HG03175 (cell line): ENCODE results near the gene BBS9.
"Not testable (repeated sequence)": the region's sequence is repeated elsewhere in the genome, so short reads cannot be mapped to it uniquely, and the experiment has no call there.

ENCODE experiments used
- ATAC-seq: cut with Tn5 transposase; IDR thresholded peaks from one replicate; pipeline ENCODE4 v1.9.1; 2021; ENCODE audit warnings: mild to moderate bottlenecking, moderate library complexity; ENCODE audit not compliant: unreplicated experiment

Gene BBS9

DNA sequence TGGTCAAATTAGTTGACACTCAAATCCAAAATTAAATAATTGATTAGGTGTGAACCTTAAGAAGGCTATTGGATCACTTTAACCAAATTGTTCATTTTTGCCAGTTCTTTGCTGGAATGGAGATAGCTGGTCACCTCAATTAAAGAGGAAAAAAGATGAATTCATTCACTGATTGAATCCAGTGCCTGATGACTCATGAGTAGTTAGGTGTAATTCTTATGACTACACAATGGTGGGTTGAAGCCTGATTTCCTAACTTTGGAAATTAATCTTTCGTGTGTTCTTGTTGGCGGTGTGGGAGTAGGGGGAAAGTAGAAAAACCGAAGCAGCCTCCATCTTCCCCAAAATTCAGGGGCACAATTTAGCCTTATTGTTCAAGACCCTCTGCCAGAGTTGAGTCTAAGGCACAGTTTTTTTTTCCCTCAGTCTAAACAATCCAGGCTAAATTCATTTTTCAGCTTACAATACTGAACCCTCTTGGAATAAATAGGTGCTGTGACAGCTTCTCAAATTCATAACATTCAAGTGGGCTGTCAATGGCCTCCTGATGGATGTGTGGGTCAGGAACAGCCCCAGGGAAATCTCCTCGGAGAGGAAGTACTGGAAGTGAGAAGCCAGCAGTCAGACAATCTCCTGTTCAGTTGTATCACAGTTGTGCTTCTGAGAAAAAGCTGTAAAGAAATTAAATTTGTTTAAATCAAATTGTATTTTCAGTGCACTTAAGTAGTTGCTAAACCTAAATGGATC, 356.6 kb downstream of the BBS9 start:
- ATAC-seq = no peak

DNA sequence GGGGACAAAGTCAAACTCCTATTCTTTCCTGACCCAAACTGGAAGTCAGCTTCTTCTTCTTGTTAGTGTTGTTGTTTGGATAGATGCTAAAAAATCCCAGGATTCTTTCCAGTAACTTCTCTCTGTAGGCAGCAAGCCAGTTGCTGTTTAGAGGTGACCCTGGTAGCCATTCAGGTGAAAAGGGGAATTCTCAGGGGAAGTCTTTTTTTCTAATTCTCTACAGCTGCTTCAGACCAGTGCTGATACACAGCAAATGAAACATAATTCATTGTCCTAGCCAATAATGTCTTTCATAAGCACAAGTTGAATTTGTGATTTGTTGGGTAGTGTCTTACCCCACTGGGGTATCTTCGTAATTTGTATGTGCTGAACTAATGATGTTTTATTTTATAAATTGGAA, 357.3 kb downstream of the BBS9 start:
- ATAC-seq = no peak

DNA sequence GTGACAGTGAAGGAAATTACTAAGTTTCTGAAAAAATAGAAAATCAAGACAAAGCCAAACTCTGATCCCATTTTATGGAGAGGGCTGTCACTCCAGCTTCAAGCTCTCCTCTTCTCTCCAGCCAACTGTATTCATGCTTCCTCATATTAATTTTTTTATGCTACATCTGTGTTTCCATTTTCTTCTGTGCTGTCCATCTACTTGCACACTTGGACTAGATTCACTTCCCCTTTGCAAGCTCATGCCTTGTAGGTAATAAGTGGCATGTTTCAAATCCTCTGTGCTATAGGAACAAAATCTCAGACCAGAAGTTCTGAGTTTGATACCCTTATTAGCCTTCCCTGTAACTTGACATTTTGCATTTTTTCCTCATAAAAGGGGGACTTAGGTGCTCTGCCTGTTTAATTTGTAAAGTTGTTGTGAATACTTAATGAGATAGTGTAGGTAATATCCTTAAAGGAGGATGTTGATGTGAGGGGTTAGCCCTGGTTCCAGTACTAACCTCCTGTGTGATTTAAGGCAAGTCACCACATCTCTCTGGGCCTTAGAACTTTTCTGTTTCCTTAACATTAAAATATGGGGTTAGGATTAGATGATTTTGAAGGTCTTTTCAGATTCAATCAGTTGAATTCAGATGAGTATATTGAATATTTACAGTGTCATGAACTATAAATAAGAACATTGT, 358.8 kb downstream of the BBS9 start:
- ATAC-seq = peak; percentile 72

DNA sequence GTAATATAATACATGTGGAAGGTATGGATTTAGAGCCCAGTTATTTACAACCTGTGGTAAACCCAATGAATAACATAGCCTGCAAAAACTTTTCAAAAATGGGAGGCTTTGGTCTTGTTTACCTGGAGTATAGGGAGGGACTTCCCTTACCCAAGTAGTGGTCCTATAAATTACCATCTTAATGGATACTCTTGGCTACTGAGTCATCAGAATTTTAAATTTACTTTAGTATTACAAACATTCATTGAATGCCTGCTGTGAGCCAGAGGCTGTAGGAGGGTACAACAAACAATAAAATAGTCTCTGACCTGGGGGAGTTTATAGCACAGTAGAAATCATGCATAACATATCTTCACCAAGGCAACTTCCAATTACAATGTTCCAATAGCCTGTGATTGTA, 365.1 kb downstream of the BBS9 start:
- ATAC-seq = no peak

DNA sequence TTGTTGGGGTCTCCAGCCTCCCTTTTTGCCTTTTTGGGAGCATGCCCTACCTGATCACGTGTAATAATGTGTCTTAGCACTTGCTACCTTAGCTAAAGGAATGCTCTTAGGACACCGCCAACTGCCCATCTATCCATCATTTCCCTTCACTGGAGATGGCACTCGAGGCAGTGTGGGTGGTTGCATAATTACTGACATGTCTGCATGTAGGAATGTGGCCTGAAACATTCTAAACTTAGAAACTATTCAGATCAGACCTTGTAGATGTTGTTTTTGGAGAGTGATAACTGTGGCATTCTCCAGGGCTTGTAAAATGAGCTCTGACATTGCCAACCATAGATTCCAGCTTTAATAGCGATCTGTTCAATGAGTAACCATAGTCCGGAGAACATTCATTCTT, 365.8 kb downstream of the BBS9 start:
- ATAC-seq = no peak

DNA sequence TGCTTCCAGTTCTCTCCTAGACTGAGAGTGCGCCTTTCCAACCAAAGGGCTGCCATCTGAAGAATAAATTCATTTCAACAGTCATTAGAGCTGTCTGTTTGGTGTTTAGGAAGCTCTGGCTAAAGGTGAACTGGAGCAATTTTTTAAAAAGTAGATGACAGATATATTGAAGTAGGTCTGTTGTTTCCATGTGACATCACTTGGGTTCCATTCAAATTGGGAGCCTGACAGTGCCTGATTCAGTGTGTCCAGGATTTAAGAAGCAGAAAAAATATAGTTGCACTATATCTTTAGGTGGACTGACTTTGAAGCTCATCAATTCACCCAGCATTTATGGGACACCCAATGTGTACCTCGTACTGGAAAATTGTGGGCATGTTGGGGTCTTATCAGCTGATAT, 367.7 kb downstream of the BBS9 start:
- no peak for ATAC-seq

DNA sequence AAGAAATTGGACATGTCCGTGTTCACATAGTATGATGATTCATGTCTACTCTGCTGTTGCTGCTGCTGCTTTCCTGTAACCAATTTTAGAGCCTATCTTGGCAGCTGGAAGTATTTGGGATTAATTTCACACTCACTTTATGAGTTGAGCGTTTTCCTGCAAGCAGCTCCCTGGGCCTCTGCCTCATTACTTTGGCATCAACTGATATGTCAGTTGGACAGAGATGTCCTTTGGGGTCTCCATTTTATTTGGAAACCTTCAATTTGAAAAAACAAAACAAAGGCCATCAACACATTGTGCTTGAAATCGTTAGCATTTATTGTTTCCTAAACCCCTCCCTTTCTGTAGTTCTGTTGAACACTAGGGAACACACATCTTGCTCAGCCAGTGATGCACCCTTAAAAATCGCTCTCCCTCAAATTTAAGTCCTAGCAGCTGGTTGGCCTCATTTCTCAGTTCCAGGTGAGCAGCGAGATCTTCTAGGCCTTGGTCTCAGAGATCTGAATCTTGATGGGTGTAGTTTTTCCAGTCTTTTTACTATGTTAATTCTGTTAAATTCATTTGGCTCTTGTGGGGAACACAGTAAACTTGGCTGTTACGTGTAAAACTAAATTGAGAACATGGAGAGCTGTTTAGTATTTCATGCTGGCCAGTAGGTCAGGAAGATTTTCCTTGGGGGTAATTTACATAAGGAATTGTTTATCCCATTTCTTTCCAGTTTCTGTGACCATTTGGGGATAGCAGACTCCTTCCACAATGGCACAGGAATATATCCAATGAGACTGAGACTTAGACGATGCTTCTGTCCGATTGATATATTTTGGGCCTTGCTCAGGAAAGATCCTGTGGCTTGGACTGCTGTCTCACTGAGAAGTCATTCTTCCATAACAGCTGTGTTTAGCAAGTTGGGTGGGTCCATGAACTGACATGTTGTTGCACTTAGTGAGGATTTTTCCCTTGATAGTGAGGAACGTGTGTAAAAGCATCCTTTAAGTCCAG, 371.6 kb downstream of the BBS9 start:
- ATAC-seq = no peak

DNA sequence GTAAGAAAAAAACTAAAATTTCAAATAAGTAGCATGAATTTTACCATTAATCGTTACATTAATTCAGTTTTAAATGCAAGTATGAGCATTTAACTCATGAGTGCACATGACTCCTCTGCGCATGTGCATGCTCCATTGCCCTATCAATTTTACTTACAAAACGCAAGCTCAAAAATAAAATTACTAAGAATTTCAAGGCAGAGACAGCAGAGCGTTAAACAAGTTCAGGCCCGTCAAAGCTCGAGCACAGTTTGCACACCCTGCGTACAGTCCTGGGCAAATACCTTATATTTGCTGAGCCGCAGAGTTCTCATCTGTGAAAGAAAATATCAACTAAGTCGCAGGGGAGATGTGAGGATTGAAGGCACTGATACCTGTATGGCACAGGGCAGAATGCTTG, 373.6 kb downstream of the BBS9 start:
- no peak for ATAC-seq

DNA sequence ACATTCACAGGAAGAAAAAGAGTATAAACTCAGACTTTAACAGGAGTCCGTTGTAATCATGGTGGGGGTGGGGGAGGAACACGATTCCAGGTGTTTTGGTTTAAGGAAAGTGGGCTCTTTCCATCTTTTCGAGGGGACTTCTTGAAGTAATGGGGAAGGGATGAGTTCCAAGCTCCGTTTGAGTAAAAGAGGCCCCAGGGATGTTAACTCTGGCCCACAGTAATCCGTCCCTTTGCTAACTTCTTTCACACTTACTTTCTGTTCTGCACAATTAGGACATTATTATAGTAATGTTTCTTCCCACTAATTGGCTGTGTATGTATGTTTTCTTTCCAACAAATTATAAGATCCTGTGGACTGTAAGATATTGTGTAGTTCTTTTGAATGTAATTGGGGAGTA, 374.4 kb downstream of the BBS9 start:
- no peak for ATAC-seq

DNA sequence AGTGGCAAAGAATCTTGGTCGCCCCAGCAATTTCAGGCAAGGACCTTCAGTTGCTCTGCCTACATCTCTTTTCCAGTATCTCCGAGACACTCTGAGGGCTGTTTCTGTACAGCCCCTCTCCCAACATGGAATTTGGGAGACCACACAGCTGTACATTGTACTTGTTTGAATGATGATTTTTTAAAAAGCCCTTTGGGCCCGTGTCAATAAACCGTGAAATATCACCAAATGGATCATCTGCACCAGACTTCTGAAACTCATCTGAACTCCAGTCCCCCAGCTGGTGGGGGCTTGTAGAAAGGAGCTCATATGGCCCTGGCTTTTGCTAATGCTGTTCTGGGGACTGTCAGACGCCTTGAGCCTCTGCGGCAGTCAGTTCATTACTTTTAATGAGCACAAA, 374.9 kb downstream of the BBS9 start:
- ATAC-seq = no peak

DNA sequence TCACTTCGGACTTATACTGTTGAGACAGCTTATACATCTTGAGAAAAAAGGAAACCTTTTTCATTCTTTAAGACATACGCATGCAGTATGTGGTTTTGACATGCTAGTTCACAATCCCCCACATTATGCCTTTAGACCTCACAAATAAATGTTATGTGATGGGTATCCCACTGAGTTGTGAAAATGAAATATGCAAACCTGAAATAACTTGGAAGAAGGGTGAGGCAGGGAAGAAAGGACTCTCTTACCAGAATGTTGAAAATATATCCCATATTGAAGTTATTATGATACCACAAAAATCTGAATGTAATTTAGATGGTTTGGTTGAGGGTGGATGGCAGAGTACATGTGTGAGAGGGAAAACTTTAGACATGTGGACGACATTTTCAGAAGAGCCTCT, 379.8 kb downstream of the BBS9 start:
- ATAC-seq = no peak

DNA sequence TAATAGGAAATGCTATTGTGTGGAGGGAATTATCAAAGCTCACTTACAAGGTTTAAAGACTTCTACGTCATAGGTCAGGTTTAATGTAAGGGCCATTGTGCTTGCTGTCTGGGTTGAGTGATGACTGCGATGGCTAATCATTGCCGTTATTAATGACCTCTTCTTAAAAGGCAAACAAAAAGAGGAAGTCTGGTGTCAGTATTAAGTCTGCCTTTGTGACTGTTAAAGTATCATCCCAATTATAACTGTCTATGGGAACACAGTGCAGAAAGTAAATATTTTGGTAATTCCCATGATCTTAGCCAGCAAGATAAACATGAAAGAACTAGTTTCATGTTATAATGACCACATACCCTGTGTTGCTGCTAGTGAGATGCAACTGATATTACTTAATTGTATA, 382.4 kb downstream of the BBS9 start:
- no peak for ATAC-seq

DNA sequence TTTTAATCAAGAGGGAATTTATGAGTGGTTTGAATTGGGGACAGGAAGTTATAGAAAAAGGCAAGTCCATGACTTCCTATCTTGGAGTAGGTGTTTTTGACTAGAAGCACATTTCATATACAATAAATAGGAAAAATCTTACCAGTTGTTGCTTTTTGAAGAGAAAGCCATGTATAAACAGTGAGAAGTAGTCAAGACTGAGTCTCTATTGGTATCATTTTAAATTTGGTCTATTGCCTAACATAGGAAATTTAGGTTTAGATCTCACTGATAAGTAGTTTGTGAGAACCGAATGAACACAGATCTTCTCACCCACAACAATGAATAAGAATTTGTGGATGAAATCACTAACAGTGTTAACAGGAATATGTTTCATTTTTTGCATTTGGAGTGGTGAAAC, 387.2 kb downstream of the BBS9 start:
- ATAC-seq = no peak

DNA sequence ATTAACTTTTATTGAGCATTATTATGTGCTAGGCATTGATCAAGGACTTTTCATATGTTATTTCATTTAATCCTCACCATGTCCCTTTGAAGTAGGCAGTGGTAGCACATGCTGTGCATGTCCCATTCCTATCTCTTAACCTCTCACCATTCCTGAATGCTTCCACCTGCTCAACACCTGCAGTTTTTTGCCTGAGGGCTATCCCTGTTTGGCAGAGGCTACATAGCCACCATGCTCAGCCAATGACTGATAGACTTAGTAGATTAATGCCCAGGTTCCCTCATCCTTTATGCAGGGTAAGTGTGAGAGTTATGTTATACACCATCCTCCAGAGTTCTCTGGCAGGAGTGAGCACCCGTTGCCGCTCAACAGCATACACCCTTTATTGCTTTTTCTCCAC, 387.8 kb downstream of the BBS9 start:
- ATAC-seq = no peak

DNA sequence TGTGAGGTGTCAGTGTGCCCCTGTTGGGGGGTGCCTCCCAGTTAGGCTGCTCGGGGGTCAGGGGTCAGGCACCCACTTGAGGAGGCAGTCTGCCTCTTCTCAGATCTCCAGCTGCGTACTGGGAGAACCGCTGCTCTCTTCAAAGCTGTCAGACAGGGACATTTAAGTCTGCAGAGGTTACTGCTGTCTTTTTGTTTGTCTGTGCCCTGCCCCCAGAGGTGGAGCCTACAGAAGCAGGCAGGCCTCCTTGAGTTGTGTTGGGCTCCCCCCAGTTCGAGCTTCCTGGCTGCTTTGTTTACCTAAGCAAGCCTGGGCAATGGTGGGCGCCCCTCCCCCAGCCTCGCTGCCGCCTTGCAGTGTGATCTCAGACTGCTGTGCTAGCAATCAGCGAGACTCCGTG, 397.6 kb downstream of the BBS9 start:
- not testable (repeated sequence) for ATAC-seq

DNA sequence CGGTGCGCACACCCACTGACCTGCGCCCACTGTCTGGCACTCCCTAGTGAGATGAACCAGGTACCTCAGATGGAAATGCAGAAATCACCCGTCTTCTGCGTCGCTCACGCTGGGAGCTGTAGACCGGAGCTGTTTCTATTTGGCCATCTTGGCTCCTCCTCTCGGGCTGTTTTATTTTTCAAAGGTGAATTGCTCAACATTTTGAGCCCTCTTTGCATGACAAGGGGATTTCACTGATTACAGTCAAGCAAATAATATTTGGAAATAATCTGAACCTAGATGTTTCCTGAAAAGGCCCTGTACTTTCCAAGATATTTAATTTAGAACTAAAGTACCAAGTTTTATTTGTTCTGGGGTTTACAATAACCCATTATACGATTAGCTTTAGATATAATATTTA, 398.2 kb downstream of the BBS9 start:
- ATAC-seq = not testable (repeated sequence)

DNA sequence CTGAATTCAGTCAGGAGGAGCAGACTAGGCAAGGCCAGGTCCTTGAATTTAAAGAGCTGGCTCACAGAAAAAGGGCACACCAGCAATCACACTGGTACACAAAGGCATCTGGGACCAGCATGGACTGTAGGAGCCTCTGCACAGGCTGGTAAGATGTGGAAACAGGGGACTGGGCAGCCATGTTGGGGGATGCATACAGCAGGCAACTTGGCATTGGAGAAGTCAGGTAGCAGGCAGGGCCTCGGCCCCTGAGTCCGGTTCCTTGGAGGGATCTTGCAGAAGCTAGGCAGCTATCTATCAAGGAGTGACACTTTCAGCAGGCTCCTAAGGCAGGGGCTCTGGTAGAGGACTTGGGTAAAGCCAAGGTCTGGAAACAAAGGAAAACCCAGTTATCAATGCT, 399.7 kb downstream of the BBS9 start:
- no peak for ATAC-seq

DNA sequence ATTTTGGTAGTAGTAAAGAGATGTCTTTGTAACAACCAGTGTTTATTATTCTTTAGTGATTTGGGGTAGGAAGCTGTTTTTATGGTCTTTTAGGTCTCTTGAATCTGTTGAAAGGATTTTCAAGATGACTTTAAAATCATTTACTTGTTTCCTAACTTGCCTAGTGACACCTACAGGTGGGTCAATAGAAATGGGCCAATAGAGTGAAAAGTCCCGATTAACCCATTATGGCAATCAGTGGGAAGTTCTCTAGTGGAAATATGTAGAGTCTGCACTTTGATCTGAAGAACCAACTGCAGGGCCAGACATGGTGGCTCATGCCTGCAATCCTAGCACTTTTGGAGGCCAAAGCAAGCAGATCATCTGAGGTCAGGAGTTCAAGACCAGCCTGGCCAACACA, 401.3 kb downstream of the BBS9 start:
- ATAC-seq = no peak

DNA sequence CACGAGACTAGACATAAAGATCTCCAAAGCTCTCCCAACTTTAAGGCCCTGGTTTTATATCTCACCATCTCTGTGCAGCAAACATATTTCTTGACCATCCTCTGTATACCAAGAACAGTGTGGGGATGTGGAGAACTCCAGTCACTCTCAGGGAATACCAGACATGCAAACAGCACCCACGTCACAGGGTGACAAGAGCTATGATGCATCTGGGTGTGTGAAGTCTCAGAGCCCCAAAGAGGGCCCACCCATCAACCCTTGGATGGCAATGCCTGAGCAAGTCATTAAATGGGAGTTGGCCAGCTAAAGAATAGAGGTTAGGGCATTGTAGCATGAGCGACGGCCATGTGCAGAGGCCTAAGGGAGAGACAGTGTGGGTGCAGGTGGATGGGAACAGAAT, 402.5 kb downstream of the BBS9 start:
- no peak for ATAC-seq

DNA sequence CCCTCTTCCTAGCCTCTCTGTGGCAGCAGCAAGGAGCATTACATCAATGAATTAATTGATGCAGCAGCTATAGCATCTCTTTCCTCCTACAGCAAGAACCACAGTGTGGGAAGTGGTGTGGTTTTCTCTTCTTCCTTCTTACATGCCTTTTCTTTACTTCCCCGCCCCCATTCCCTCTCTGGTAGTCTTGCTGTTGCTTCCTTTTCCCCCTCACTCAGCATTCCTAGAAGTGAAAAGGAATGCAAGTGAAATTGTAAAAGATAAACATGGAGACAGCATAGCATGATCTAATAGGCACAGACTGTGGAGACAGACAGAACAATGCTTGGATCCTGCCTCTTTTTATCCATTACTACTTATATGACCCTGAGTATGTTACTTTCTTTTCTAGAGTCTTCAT, 405.5 kb downstream of the BBS9 start:
- ATAC-seq = no peak

DNA sequence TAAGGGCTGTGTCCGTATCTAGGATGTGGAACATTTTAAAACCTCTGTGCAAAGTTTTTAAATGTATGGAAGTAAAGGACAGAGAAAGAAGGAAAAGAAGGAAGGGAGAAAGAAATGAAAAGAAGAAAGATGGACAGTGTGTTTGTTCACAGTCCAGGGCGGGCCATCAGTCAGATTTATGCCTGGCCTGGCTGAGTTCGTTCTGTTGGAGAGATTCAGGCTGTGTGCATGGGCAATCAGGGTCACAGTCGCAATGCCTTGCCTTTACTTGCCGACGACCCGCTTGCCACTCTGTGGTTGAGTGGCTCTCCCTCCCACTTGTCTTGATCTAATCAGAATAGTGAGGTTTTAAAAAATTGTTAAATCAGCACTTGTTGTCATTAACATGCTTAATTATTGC, 406.6 kb downstream of the BBS9 start:
- no peak for ATAC-seq
